Umbilical cord (tissue), 2 donors: Measurements from ENCODE around the gene ALK. TPM values are rescaled to one million over a fixed set of nuclear protein-coding genes. Genes with fewer than 3 reads are reported as not detected.
"Not testable (repeated sequence)": the region's sequence is repeated elsewhere in the genome, so short reads cannot be mapped to it uniquely, and the experiment has no call there.

ENCODE experiments used
- DNase-seq: peaks from one replicate; pipeline ENCODE4 v3.0.0-alpha.2; 2015; ENCODE audit warnings: low spot score
- total RNA-seq: library from RNA; depleted of rRNA; stranded (reverse); fragments of >200 nt; gene quantifications from one replicate; pipeline ENCODE4 v1.2.3, GENCODE V29; 2014; ENCODE audit warnings: low replicate concordance; ENCODE audit not compliant: insufficient read depth

Gene ALK
- total RNA-seq, 1 donor from 2014 or later = 1.2 TPM

GRCh38 chr2:29281086-29281915, 640.1 kb downstream of the ALK start:
- DNase-seq = peak; percentile 61

- DNase-seq = no peak
Observed at GRCh38 chr2:29278966-29279365, 642.4 kb downstream of the ALK start.

DNA sequence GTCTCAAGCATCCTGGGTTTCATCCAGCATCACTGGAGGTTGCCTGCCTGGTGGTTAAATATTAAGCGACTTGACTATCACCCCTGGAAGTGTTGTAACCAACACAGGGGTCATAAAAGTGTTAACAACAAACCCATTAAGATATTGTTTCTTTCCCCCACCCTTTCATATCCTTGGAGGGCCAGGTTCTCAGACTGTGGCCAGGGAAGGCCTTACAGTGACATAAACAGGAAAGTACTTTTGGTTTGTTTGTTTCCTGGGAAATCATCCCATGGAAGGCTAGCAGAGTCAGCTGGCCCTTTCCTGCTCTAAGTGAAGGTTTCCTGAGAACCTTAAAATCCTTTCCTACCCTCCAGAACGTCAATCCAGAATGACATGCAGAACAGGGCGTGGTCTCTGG, 645.2 kb downstream of the ALK start:
- DNase-seq = no peak

DNA sequence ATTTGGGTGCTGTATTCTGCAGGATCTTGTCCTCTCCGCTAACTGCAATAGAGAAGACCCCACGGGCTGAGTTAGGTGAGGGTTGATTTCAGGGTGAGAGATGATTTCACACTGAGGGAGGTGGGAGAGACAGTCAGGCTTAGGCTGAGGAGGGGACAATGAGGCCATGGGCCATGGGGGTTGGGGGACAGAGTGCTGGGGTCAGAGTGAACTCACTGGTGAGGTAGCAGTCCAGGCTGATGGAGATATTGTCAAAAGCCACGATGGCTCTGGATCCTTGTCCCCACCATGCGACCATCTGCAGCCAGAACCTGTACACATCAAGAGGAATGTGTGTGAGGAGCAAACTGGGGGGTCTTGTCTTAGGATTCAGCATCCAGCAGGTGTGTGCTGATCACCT, 646.2 kb downstream of the ALK start:
- no peak for DNase-seq

GRCh38 chr2:29273685-29274611, 647.4 kb downstream of the ALK start:
- DNase-seq = no peak

DNA sequence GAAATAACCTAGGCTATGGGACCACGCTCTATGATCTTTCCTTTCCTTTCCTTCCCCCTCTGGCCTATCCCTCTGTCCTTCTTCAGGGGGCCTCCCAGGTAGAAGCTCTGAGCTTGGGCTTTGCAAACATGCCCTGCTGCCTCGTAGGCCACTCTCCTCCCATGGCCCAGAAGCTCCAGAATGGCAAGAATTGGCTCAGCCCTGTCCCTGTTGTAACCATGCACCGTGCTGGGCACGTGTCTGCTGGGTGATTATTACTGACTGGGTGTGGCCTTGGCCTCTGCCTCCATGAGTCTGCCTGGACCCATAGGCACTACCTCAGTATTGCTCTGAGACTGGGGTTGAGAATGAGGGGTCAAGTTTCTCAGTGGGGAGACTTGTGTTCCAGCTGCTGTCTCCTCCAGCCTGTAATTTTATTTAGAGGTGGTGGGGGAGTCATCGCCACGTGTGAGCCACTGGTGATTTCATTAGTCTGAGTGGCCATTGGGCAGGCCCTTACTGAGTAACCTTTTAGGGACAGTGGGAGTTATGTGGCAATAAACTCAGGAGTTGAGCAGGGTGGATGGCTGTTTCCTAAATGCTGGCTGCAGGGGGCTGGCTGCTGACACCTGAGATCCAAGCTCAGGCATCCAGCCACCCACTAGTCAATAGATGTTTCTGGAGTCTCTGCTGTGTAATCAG, 648.2 kb downstream of the ALK start:
- DNase-seq = no peak

- no peak for DNase-seq
Observed at GRCh38 chr2:29272311-29272710, 649.1 kb downstream of the ALK start.

- no peak for DNase-seq
Observed at GRCh38 chr2:29270701-29271121, 650.7 kb downstream of the ALK start.

GRCh38 chr2:29269765-29270109, 651.6 kb downstream of the ALK start:
- DNase-seq = no peak

GRCh38 chr2:29269095-29269764, 652.2 kb downstream of the ALK start:
- no peak for DNase-seq

- no peak for DNase-seq
Observed at GRCh38 chr2:29267720-29268119, 653.7 kb downstream of the ALK start.

DNA sequence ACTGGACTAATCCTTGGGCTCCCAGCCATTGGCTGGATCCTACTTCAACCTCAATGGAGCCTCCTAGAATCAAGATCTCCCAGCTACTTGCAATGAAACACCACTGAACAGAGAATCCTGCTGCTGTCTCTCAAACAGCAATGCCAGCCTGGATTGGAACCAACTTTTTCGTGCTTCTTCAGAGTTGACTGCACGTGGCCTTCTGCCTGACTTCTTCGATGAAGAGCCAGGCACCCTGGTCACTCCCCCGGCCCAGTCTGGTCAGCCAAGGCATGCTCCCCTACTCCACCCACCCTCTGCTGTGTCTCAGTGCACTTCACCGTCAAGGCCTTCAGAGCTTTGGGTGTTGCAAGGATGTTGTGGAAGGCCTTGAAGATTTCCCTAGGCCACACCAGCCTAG, 657.5 kb downstream of the ALK start:
- DNase-seq = no peak

DNA sequence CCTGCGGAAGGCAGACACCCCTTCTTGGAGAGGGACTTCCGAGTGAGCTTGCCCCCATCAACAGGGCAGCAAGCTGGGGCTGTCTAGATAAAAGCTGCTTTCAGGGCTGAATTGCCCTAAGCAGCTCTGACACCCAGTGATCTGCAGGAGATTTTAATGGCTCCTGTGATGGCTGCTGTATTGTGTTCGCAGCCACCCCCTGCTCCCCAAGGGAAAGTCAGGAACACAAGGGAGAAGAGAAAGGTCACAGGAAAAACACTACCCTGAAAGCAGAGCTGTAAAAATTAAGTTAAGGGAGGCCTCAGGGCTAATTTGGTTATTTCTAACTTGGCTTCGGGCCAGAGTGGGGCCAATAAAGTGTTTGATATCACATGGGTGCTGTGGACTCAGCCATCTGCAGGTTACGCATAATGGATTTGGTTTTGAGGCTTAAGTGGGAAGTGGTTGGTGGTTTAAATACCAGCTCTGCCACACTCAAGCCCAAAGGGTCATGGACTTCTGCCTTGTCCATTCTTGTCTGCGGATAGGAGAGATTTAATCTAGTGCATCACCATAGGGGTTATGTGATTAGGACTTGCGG, 658.6 kb downstream of the ALK start:
- DNase-seq = no peak

- DNase-seq = no peak
Observed at GRCh38 chr2:29261003-29261402, 660.4 kb downstream of the ALK start.

DNA sequence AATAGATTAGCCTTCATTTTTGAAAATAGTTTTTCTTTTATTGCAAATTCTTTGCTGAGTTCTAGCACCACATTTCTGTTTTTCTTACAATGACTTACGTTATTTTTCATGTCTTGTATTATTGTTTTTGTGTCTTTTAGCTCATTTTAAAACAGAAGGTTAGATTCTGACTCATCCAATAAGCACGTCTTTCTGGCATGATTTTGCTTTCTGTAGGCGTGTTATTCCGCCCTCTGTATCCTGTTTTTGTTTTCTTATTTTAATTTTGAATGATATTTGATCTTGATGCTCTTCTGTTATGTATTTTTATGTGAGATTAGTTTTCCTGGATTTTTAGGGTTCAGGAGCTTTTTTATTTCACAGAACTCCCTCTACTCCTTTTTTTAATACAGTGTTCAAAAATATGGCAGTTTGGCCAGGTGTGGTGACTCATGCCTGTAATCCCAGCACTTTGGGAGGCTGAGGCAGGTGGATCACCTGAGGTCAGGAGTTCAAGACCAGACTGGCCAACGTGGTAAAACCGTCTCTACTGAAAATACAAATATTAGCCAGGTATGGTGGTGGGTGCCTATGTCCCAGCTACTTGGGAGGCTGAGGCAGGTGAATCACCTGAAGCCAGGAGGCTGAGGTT, 661.1 kb downstream of the ALK start:
- no peak for DNase-seq

- DNase-seq = no peak
Observed at GRCh38 chr2:29259221-29259620, 662.2 kb downstream of the ALK start.

DNA sequence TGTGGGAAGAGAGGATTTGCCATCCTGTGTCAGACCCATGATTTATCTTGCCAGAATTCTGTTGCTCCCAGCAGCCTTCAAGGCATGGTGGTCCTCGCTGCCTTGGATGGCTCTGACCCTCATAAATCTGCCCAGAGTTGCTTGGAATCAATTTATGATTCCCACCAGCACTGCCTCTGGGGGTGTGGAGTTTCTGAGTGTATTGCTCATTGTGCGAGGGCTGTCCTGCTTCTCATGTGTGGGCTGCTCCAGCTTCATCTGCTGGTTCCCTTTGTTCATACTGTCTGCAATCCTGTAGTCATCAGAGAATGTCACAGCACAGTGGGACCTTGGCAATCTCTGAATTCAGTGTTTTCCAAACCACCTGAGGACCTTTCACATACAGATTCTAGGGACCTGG, 666.4 kb downstream of the ALK start:
- DNase-seq = no peak

DNA sequence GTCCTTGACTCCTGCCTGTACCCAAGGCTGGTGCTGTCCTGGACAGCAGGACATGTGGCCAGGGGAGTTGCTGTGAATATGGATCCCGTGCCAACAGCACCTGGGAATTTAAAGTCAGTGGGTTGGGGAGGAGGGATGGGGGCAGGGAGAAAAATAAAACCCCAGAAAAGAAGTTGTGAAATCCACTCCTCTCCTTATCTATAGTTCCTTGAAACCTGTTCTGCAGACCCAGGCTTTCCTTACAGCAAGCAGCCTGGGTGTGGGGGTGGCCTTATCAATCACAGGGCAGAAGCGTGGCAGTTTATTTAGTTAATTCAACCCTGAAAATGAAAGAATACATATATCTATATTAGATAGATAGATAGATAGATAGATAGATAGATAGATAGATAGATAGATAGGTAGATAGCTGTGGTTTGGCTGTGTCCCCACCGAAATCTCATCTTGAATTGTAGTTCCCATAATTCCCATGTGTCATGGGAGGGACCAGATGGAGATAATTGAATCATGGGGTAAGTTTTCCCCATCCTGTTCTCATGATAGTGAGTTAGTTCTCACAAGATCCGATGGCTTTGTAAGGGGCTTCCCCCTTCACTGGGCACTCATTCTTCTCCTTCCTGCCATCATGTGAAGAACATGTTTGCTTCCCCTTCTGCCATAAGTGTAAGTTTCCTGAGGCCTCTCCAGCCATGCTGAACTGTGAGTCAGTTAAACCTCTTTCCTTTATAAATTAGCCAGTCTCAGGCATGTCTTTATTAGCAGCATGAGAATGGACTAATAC, 667.7 kb downstream of the ALK start:
- DNase-seq = not testable (repeated sequence)

- no peak for DNase-seq
Observed at GRCh38 chr2:29253026-29253425, 668.4 kb downstream of the ALK start.

DNA sequence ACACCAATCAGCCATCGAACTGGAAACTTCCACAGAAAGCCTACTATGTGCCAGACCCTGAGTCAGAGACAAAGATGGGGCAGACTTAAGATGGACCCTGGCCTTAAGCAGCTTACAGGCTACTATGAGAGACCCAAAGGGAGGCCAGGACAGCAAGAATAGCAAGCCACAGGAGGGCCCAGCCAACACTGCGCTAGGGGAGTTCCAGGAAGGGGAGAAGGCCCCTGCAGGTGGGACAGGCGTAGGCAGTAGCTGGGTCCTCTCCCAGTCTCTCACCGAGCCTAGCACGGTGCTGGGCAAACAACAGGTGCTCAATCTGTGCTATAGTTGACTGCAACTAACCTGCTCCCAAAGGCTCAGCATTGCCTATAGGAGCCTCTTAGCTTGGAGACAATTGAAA, 670.0 kb downstream of the ALK start:
- no peak for DNase-seq
